Endodermal cell (in vitro differentiated cells): Measurements from ENCODE around the gene TPGS1. TPM values are rescaled to one million over a fixed set of nuclear protein-coding genes. Genes with fewer than 3 reads are reported as not detected.
A peak's percentile ranks its signal among the peaks of the same experiment; 100 is the strongest.

Experiments used
- DNase-seq: peaks from one replicate; pipeline ENCODE4 v3.0.0-alpha.2; 2017
- H3K27ac ChIP-seq: 2 replicates; pipeline ENCODE4 v1.5.1; 2013; ENCODE audit warnings: mild to moderate bottlenecking, low read depth, low read length, moderate library complexity
- H3K27me3 ChIP-seq: 2 replicates; pipeline ENCODE4 v1.6.1; 2013; ENCODE audit warnings: mild to moderate bottlenecking, low read length, moderate library complexity; ENCODE audit not compliant: insufficient read depth, control insufficient read depth, poor library complexity, severe bottlenecking
- H3K36me3 ChIP-seq: 2 replicates; pipeline ENCODE4 v1.7.0; 2013; ENCODE audit warnings: mild to moderate bottlenecking, low read length, moderate library complexity; ENCODE audit not compliant: control insufficient read depth, insufficient read depth
- H3K4me1 ChIP-seq: one replicate; pipeline ENCODE4 v1.7.0; 2013; ENCODE audit warnings: low read length; ENCODE audit not compliant: control insufficient read depth, insufficient read depth
- H3K4me3 ChIP-seq: 2 replicates; pipeline ENCODE4 v1.5.1; 2013; ENCODE audit warnings: mild to moderate bottlenecking, low read length, moderate library complexity
- H3K9ac ChIP-seq: 2 replicates; pipeline ENCODE4 v1.6.1; 2013; ENCODE audit warnings: mild to moderate bottlenecking, low read length, moderate library complexity; ENCODE audit not compliant: poor library complexity, severe bottlenecking; ENCODE audit errors: extremely low read depth
- H3K9me3 ChIP-seq: 2 replicates; pipeline ENCODE4 v1.6.1; 2013; ENCODE audit warnings: mild to moderate bottlenecking, low read length, moderate library complexity; ENCODE audit not compliant: control insufficient read depth
- H3K27ac Mint-ChIP-seq: 2 replicates; pipeline ENCODE4 v1.8.0; 2020; ENCODE audit warnings: mixed read lengths
- H3K27me3 Mint-ChIP-seq: 2 replicates; pipeline ENCODE4 v1.8.0; 2021; ENCODE audit warnings: mild to moderate bottlenecking, mixed read lengths; ENCODE audit not compliant: insufficient read depth
- H3K36me3 Mint-ChIP-seq: 2 replicates; pipeline ENCODE4 v1.8.0; 2020; ENCODE audit warnings: low read depth, mixed read lengths
- H3K4me1 Mint-ChIP-seq: 2 replicates; pipeline ENCODE4 v1.8.0; 2020; ENCODE audit warnings: mixed read lengths
- H3K4me3 Mint-ChIP-seq: 2 replicates; pipeline ENCODE4 v1.8.0; 2020; ENCODE audit warnings: mild to moderate bottlenecking, moderate library complexity, mixed read lengths
- H3K9me3 Mint-ChIP-seq: 2 replicates; pipeline ENCODE4 v1.8.0; 2020; ENCODE audit warnings: mild to moderate bottlenecking, mixed read lengths
- WGBS, 2 experiments: methylation state at CpG; one replicate each; pipeline versions ENCODE4 v1.1.5 to v1.1.7; 2013; ENCODE audit warnings: missing lambda C conversion rate in 2 of 2, mixed read lengths in 1 of 2; ENCODE audit not compliant: insufficient coverage in 1 of 2, insufficient read length in 1 of 2; 5-methylcytosine and 5-hydroxymethylcytosine counted together
- total RNA-seq, 2 donors: library from RNA; stranded (reverse); fragmentation: NEBNext Ultra II Directional in 1 of 2; extraction: Animal tissue kit (Norgen Biotek cat#: 25700) in 1 of 2; gene quantifications; 2 replicates in 1 of 2; 3 replicates in 1 of 2; pipeline ENCODE4 v1.2.1, GENCODE V29; 2021
- TF ChIP-seq, protein P1 (sequence below): fragments of 200-600 bp; sonication (generic); conservative IDR thresholded peaks from 2 replicates; pipeline ENCODE4 v1.5.0; 2021; ENCODE audit warnings: antibody characterized with exemption, mild to moderate bottlenecking

TPGS1 gene
- total RNA-seq, 2 donors from 2014 or later, result 11.7 to 13.0 TPM

DNA sequence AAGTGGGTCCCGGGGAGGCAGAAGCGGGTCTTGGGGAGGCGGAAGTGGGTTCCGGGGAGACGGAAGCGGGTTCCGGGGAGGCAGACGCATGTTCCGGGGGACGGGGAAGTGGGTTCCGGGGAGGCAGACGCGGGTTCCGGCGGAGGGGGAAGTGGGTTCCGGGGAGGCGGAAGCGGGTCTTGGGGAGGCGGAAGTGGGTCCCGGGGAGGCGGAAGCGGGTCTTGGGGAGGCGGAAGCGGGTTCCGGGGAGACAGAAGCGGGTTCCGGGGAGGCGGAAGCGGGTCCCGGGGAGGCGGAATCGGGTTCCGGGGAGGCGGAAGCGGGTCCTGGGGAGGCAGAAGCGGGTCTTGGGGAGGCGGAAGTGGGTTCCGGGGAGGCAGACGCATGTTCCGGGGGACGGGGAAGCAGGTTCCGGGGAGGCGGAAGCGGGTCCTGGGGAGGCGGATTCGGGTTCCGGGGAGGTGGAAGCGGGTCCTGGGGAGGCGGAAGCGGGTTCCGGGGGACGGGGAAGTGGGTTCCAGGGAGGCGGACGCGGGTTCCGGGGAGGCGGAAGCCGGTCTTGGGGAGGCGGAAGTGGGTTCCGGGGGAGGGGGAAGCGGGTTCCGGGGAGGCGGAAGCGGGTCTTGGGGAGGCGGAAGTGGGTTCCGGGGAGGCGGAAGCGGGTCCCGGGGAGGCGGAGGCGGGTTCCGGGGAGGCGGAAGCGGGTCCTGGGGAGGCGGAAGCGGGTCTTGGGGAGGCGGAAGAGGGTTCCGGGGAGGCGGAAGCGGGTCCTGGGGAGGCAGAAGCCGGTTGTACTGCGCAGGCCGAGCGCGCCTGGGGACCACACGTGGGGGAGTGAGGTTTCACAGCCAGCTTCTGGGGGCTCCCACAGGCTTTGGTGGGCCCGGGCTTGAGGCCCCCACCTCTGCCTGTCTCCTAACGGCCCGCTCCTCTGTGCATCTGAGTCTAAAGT lies 48.9 kb upstream of the TPGS1 start:
- Histone ChIP-seq H3K9ac (no peak overlapping the region), H3K4me1 (no peaks in the 10 kb centered on the region), H3K27ac (no peak overlapping the region), H3K4me3 (no peak overlapping the region), H3K9me3 (no peaks in the 10 kb centered on the region), H3K36me3 (peaks cover 5% of the 10 kb centered on the region), H3K27me3 (no peaks in the 10 kb centered on the region)
- no peak for DNase-seq
- no peaks in the 10 kb centered on the region for H3K9me3 Mint-ChIP-seq
- no peak overlapping the region for H3K4me3 Mint-ChIP-seq
- H3K27me3 Mint-ChIP-seq, result peaks cover 5% of the 10 kb centered on the region
- H3K36me3 Mint-ChIP-seq, result peaks cover 29% of the 10 kb centered on the region
- TF ChIP-seq, protein P1, sequence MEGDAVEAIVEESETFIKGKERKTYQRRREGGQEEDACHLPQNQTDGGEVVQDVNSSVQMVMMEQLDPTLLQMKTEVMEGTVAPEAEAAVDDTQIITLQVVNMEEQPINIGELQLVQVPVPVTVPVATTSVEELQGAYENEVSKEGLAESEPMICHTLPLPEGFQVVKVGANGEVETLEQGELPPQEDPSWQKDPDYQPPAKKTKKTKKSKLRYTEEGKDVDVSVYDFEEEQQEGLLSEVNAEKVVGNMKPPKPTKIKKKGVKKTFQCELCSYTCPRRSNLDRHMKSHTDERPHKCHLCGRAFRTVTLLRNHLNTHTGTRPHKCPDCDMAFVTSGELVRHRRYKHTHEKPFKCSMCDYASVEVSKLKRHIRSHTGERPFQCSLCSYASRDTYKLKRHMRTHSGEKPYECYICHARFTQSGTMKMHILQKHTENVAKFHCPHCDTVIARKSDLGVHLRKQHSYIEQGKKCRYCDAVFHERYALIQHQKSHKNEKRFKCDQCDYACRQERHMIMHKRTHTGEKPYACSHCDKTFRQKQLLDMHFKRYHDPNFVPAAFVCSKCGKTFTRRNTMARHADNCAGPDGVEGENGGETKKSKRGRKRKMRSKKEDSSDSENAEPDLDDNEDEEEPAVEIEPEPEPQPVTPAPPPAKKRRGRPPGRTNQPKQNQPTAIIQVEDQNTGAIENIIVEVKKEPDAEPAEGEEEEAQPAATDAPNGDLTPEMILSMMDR, result no peak
- H3K27ac Mint-ChIP-seq, result no peak overlapping the region
- H3K4me1 Mint-ChIP-seq, result peaks cover 3% of the 10 kb centered on the region
- 97 to 98% methylated on average over 62 to 88 of the region's 89 CpGs for WGBS, 2 experiments

DNA sequence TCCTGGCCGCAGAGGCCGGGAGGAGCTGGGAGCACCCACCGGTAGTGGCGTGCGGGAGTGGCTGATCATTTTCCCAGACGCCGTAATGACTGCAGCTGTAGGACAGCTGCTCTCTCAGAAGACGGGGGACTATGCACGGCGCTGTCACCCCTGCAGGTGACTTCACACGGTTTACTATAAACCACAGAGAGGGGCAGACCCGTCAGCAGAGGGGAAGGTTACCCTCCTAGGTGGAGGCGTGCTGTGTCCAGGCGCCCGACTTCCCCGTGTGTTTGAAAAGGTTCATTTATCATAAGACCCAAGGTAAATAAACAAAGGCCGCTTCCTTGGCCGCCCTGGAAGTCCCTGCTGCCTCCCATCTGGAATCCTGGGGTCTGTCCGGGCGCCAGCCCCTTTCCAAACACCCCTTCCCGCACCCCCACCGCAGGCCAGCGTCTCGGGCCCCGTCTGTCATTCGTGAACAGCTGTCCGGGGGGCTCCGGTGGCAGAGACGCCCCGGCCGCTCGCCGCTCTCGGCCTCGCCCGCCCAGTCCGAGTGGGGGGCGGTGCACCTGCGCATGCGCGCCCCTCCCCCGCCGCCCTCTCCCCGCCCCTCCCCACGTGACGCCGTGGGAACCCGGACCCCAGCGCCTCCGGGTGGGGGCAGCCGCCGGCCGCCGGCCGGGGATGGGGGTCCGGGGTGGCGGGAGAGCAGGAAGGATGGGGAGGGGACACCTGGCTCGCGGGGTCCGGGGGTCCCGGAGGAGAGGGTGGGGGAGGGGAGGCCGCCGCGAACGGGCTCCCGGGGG lies 47.4 kb upstream of the TPGS1 start:
- no peaks in the 10 kb centered on the region for H3K4me1 ChIP-seq
- peak overlapping the region; percentile 79 for H3K4me3 Mint-ChIP-seq
- H3K27ac ChIP-seq, result peak overlapping the region; percentile 89

More for the DNA sequence above, 47.4 kb upstream of the TPGS1 start:
- H3K9me3 ChIP-seq, result no peaks in the 10 kb centered on the region
- peak overlapping the region; percentile 94 for H3K27ac Mint-ChIP-seq
- H3K9me3 Mint-ChIP-seq, result no peaks in the 10 kb centered on the region
- H3K9ac ChIP-seq, result peak overlapping the region; percentile 86
- H3K4me1 Mint-ChIP-seq, result peaks cover 3% of the 10 kb centered on the region
- H3K36me3 ChIP-seq, result peaks cover 5% of the 10 kb centered on the region
- peaks cover 16% of the 10 kb centered on the region for H3K36me3 Mint-ChIP-seq
- no peaks in the 10 kb centered on the region for H3K27me3 ChIP-seq
- peak overlapping the region; percentile 86 for H3K4me3 ChIP-seq
- H3K27me3 Mint-ChIP-seq, result peaks cover 7% of the 10 kb centered on the region
- 5 to 6% methylated on average over 12 to 53 of the region's 66 CpGs for WGBS, 2 experiments
- DNase-seq, result peak; percentile 90
- TF ChIP-seq, protein P1, result no peak
